Measurements from ENCODE around the gene ADORA2B.

GRCh38 chr17:15999974-16000827 is 55.3 kb downstream of the ADORA2B start:
- TF ChIP-seq CTCF (IDR thresholded peaks at IDR 0.05) (no peak), POLR2A (IDR thresholded peaks at IDR 0.05) (no peak)

All from tibial nerve (tissue), 3 donors.